GM18511 (cell line): ENCODE results near the gene KLRC3.
"Not testable (repeated sequence)": the region's sequence is repeated elsewhere in the genome, so short reads cannot be mapped to it uniquely, and the experiment has no call there.

Experiments used
- ATAC-seq: cut with Tn5 transposase; IDR thresholded peaks from one replicate; pipeline ENCODE4 v1.9.1; 2021; ENCODE audit warnings: mild to moderate bottlenecking, moderate library complexity; ENCODE audit not compliant: unreplicated experiment

The KLRC3 gene

GRCh38 chr12:10371893-10372535, 48.4 kb downstream of the KLRC3 start:
- not testable (repeated sequence) for ATAC-seq

- ATAC-seq = no peak
Measured at GRCh38 chr12:10369557-10370415, 50.6 kb downstream of the KLRC3 start.

GRCh38 chr12:10368206-10369171, 51.9 kb downstream of the KLRC3 start:
- no peak for ATAC-seq

- not testable (repeated sequence) for ATAC-seq
Measured at GRCh38 chr12:10367714-10368113, 52.7 kb downstream of the KLRC3 start.

- no peak for ATAC-seq
Measured at GRCh38 chr12:10366875-10367274, 53.5 kb downstream of the KLRC3 start.

GRCh38 chr12:10365696-10366405, 54.5 kb downstream of the KLRC3 start:
- ATAC-seq = no peak

- ATAC-seq = peak; percentile 69
Measured at GRCh38 chr12:10364815-10365622, 55.4 kb downstream of the KLRC3 start.

- peak; percentile 91 for ATAC-seq
Measured at GRCh38 chr12:10363914-10364814, 56.2 kb downstream of the KLRC3 start.

GRCh38 chr12:10363658-10363913, 56.8 kb downstream of the KLRC3 start:
- no peak for ATAC-seq

- ATAC-seq = no peak
Measured at GRCh38 chr12:10362828-10363657, 57.4 kb downstream of the KLRC3 start.

- no peak for ATAC-seq
Measured at GRCh38 chr12:10362325-10362724, 58.1 kb downstream of the KLRC3 start.
